WTC11 (cell line): Measurements from ENCODE around the gene RFX8. TPM values are rescaled to one million over a fixed set of nuclear protein-coding genes. Genes with fewer than 3 reads are reported as not detected.

Experiments
- ATAC-seq: fragments of 200-7000 bp; cut with Tn5 transposase; 2 replicates; pipeline ENCODE4 v1.10.0; 2021; ENCODE audit warnings: mild to moderate bottlenecking, moderate library complexity
- CTCF ChIA-PET: fragments of 300-600 bp; sonication (Branson Sonifier 250); formaldehyde crosslinking; loops from one replicate; lab custom pipeline; 2021; ENCODE audit warnings: antibody characterized with exemption; lab: Charles Lee
- POLR2A ChIA-PET: fragments of 350-600 bp; sonication (Branson Sonifier 250); formaldehyde crosslinking; loops from one replicate; lab custom pipeline; 2021; ENCODE audit warnings: antibody characterized with exemption; lab: Charles Lee
- DNase-seq: peaks from one replicate; pipeline ENCODE4 v3.0.0; 2021; ENCODE audit warnings: low spot score
- H3K27ac Mint-ChIP-seq: 2 replicates; pipeline ENCODE4 v1.8.0; 2021; ENCODE audit warnings: mixed read lengths
- H3K27me3 Mint-ChIP-seq: 2 replicates; pipeline ENCODE4 v1.8.0; 2021; ENCODE audit warnings: low read depth, mild to moderate bottlenecking, moderate library complexity, mixed read lengths
- H3K36me3 Mint-ChIP-seq: 2 replicates; pipeline ENCODE4 v1.8.0; 2021; ENCODE audit warnings: mixed read lengths
- H3K4me1 Mint-ChIP-seq: 2 replicates; pipeline ENCODE4 v1.8.0; 2022; ENCODE audit warnings: mixed read lengths
- H3K4me3 Mint-ChIP-seq: 2 replicates; pipeline ENCODE4 v1.8.0; 2021; ENCODE audit warnings: mild to moderate bottlenecking, moderate library complexity, mixed read lengths
- H3K9me3 Mint-ChIP-seq: 2 replicates; pipeline ENCODE4 v1.8.0; 2021; ENCODE audit warnings: mixed read lengths
- ATF1 ChIP-seq: sonication (generic); formaldehyde crosslinking; IDR thresholded peaks from 2 replicates; pipeline ENCODE4 v1.8.1; 2023; ENCODE audit warnings: mild to moderate bottlenecking, moderate library complexity, missing genetic modification reagents
- CBFB ChIP-seq: sonication (generic); formaldehyde crosslinking; IDR thresholded peaks from 2 replicates; pipeline ENCODE4 v1.8.1; 2022; ENCODE audit warnings: mild to moderate bottlenecking, low read depth, missing genetic modification reagents
- ELF4 ChIP-seq: sonication (generic); formaldehyde crosslinking; IDR thresholded peaks from 2 replicates; pipeline ENCODE4 v1.8.1; 2022; ENCODE audit warnings: low read depth, mild to moderate bottlenecking, moderate library complexity, missing genetic modification reagents
- FOXK1 ChIP-seq: sonication (generic); formaldehyde crosslinking; IDR thresholded peaks from 2 replicates; pipeline ENCODE4 v1.8.0; 2022; ENCODE audit warnings: mild to moderate bottlenecking, moderate library complexity, missing genetic modification reagents
- GRHL2 ChIP-seq: fragments of 250-450 bp; sonication (Bioruptor Pico); IDR thresholded peaks from 2 replicates; pipeline ENCODE4 v1.8.0; 2022; ENCODE audit warnings: mild to moderate bottlenecking, moderate library complexity; ENCODE audit not compliant: insufficient replicate concordance, severe bottlenecking
- HMGA2 ChIP-seq: fragments of 250-450 bp; sonication (Bioruptor Pico); IDR thresholded peaks from 2 replicates; pipeline ENCODE4 v1.4.0; 2021; ENCODE audit warnings: mild to moderate bottlenecking, moderate library complexity
- KAT7 ChIP-seq: sonication (generic); formaldehyde crosslinking; IDR thresholded peaks from 2 replicates; pipeline ENCODE4 v1.8.1; 2023; ENCODE audit warnings: missing genetic modification reagents, mild to moderate bottlenecking, borderline replicate concordance
- NFATC4 ChIP-seq: fragments of 250-450 bp; sonication (Bioruptor Pico); IDR thresholded peaks from 2 replicates; pipeline ENCODE4 v1.9.0; 2021; ENCODE audit warnings: mild to moderate bottlenecking
- NFE2L1 ChIP-seq: sonication (generic); formaldehyde crosslinking; IDR thresholded peaks from 2 replicates; pipeline ENCODE4 v1.8.1; 2023; ENCODE audit warnings: missing genetic modification reagents
- NR3C1 ChIP-seq: sonication (generic); formaldehyde crosslinking; conservative IDR thresholded peaks from 2 replicates; pipeline ENCODE4 v1.8.1; 2023; ENCODE audit warnings: low read depth, mild to moderate bottlenecking, missing genetic modification reagents
- SMAD4 ChIP-seq: sonication (generic); formaldehyde crosslinking; IDR thresholded peaks from 2 replicates; pipeline ENCODE4 v1.8.0; 2022; ENCODE audit warnings: mild to moderate bottlenecking, missing genetic modification reagents
- TEAD1 ChIP-seq: sonication (generic); formaldehyde crosslinking; IDR thresholded peaks from 2 replicates; pipeline ENCODE4 v1.8.0; 2022; ENCODE audit warnings: mild to moderate bottlenecking, missing genetic modification reagents
- ZNF138 ChIP-seq: sonication (generic); formaldehyde crosslinking; conservative IDR thresholded peaks from 2 replicates; pipeline ENCODE4 v1.8.1; 2022; ENCODE audit warnings: mild to moderate bottlenecking, moderate library complexity, missing genetic modification reagents
- ZNF232 ChIP-seq: sonication (generic); formaldehyde crosslinking; IDR thresholded peaks from 2 replicates; pipeline ENCODE4 v1.8.0; 2022; ENCODE audit warnings: mild to moderate bottlenecking, missing genetic modification reagents
- total RNA-seq: library from RNA; stranded (reverse); gene quantifications from 3 replicates; pipeline ENCODE4 v1.2.3, GENCODE V29; 2021
- TF ChIP-seq, protein P1 (sequence below): sonication (generic); formaldehyde crosslinking; conservative IDR thresholded peaks from 2 replicates; pipeline ENCODE4 v1.8.1; 2022; ENCODE audit warnings: mild to moderate bottlenecking, missing genetic modification reagents
- TF ChIP-seq, protein P2 (sequence below): sonication (generic); formaldehyde crosslinking; IDR thresholded peaks from 2 replicates; pipeline ENCODE4 v1.8.0; 2022; ENCODE audit warnings: mild to moderate bottlenecking, missing genetic modification reagents
- TF ChIP-seq, protein P3 (sequence below): fragments of 250-450 bp; sonication (Bioruptor Pico); IDR thresholded peaks from 2 replicates; pipeline ENCODE4 v1.9.0; 2021; ENCODE audit warnings: mild to moderate bottlenecking
- TF ChIP-seq, protein P4 (sequence below): sonication (generic); formaldehyde crosslinking; IDR thresholded peaks from 2 replicates; pipeline ENCODE4 v1.8.0; 2023; ENCODE audit warnings: missing genetic modification reagents
- TF ChIP-seq, protein P5 (sequence below): fragments of 250-450 bp; sonication (Bioruptor Pico); conservative IDR thresholded peaks from 2 replicates; pipeline ENCODE4 v1.9.0; 2021; ENCODE audit warnings: mild to moderate bottlenecking
- TF ChIP-seq, protein P6 (sequence below): sonication (generic); formaldehyde crosslinking; IDR thresholded peaks from 2 replicates; pipeline ENCODE4 v1.8.1; 2022; ENCODE audit warnings: low read depth, mild to moderate bottlenecking, moderate library complexity, missing genetic modification reagents, borderline replicate concordance
- TF ChIP-seq, protein P7 (sequence below): sonication (generic); formaldehyde crosslinking; IDR thresholded peaks from 2 replicates; pipeline ENCODE4 v1.8.0; 2023; ENCODE audit warnings: mild to moderate bottlenecking, missing genetic modification reagents
- TF ChIP-seq, protein P8 (sequence below): sonication (generic); formaldehyde crosslinking; IDR thresholded peaks from 2 replicates; pipeline ENCODE4 v1.8.1; 2023; ENCODE audit warnings: mild to moderate bottlenecking, missing genetic modification reagents

Gene RFX8
- total RNA-seq, 1 experiment from 2014 or later, result 0.28 TPM

DNA sequence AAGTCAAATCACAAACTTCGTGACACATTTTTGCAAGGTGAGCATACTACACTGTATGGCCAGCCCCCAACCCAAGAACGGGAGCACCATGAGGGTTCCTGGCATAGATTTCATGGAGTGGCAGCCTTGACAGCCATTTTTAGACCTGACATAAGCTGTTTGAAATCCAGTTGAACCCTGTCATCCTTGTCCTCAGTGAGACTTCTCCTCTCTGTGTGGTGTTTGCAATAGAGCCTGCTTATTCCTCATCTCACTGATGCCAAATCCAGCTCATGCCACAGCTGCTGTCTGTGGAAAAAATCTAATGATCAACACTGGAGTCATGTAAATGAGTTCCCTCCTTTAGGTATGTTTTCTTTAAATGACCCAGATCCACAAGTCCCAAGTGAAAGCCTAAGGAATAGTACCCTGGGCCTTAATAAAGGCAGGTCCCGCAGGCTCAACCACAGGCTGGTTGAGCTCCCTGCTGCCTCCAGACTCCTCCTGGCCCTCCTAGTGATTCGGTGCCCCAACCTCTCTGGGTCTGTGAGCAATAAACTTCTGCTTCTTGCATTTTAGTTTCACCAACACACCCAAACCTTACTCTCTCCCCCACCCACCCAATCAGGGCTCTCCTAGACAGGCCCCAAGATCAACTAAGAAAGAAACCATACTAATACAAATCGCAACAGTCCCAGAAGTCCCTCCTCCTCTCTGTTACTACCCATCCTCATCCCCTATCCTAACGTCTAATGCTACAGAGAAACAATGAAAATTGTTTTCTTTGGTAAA is 79.2 kb downstream of the RFX8 start:
- POLR2A ChIA-PET, result no interaction called here
- no peak for TF ChIP-seq ATF1
- TF ChIP-seq, protein P1, sequence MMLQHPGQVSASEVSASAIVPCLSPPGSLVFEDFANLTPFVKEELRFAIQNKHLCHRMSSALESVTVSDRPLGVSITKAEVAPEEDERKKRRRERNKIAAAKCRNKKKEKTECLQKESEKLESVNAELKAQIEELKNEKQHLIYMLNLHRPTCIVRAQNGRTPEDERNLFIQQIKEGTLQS (CRISPR knock-in tag), result no peak
- Mint-ChIP-seq H3K4me3 (no peak overlapping the region), H3K9me3 (no peaks in the 10 kb centered on the region), H3K36me3 (no peaks in the 10 kb centered on the region), H3K4me1 (peaks cover 23% of the 10 kb centered on the region), H3K27ac (no peak overlapping the region), H3K27me3 (no peaks in the 10 kb centered on the region)
- DNase-seq, result peak; percentile 3
- ATAC-seq, result no peak
- CTCF ChIA-PET, result interaction anchor here (2.5 kb wide), 1 partner anchor 54 kb away, joined by 8 read pairs; no protein-coding TSS in a partner anchor

DNA sequence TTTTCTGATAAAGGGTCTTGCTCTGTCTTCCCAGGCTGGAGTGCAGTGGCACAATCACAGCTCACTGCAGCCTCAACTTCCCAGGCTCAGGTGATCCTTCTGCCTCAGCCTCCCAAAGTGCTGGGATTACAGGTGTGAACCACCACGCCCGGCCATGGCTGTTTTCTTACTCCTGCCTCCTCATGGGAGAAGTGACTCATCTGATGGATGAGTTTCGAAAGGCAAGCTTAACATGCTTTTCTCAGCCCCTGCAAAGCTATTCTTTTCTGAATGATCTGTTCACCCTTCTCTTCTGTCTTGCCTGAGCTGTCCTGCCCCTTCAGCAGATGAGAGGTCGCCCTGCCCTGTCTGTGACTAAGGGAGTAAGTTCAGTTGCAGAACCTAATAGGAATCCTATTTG is 86.7 kb downstream of the RFX8 start:
- TF ChIP-seq, protein P2, sequence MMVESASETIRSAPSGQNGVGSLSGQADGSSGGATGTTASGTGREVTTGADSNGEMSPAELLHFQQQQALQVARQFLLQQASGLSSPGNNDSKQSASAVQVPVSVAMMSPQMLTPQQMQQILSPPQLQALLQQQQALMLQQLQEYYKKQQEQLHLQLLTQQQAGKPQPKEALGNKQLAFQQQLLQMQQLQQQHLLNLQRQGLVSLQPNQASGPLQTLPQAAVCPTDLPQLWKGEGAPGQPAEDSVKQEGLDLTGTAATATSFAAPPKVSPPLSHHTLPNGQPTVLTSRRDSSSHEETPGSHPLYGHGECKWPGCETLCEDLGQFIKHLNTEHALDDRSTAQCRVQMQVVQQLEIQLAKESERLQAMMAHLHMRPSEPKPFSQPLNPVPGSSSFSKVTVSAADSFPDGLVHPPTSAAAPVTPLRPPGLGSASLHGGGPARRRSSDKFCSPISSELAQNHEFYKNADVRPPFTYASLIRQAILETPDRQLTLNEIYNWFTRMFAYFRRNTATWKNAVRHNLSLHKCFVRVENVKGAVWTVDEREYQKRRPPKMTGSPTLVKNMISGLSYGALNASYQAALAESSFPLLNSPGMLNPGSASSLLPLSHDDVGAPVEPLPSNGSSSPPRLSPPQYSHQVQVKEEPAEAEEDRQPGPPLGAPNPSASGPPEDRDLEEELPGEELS (CRISPR knock-in tag), result no peak
- TF ChIP-seq, protein P3, sequence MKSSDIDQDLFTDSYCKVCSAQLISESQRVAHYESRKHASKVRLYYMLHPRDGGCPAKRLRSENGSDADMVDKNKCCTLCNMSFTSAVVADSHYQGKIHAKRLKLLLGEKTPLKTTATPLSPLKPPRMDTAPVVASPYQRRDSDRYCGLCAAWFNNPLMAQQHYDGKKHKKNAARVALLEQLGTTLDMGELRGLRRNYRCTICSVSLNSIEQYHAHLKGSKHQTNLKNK (CRISPR knock-in tag), result no peak
- TF ChIP-seq ZNF138 (no peak), ZNF232 (CRISPR knock-in tag) (no peak), NFATC4 (CRISPR knock-in tag) (no peak), GRHL2 (CRISPR knock-in tag) (no peak), TEAD1 (CRISPR knock-in tag) (no peak), NR3C1 (CRISPR knock-in tag) (no peak), CBFB (CRISPR knock-in tag) (no peak), HMGA2 (CRISPR knock-in tag) (no peak), NFE2L1 (CRISPR knock-in tag) (no peak), ELF4 (CRISPR knock-in tag) (no peak), SMAD4 (CRISPR knock-in tag) (no peak), FOXK1 (CRISPR knock-in tag) (no peak), KAT7 (CRISPR knock-in tag) (no peak)
- TF ChIP-seq, protein P4, sequence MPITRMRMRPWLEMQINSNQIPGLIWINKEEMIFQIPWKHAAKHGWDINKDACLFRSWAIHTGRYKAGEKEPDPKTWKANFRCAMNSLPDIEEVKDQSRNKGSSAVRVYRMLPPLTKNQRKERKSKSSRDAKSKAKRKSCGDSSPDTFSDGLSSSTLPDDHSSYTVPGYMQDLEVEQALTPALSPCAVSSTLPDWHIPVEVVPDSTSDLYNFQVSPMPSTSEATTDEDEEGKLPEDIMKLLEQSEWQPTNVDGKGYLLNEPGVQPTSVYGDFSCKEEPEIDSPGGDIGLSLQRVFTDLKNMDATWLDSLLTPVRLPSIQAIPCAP (CRISPR knock-in tag), result no peak
- TF ChIP-seq, protein P5, sequence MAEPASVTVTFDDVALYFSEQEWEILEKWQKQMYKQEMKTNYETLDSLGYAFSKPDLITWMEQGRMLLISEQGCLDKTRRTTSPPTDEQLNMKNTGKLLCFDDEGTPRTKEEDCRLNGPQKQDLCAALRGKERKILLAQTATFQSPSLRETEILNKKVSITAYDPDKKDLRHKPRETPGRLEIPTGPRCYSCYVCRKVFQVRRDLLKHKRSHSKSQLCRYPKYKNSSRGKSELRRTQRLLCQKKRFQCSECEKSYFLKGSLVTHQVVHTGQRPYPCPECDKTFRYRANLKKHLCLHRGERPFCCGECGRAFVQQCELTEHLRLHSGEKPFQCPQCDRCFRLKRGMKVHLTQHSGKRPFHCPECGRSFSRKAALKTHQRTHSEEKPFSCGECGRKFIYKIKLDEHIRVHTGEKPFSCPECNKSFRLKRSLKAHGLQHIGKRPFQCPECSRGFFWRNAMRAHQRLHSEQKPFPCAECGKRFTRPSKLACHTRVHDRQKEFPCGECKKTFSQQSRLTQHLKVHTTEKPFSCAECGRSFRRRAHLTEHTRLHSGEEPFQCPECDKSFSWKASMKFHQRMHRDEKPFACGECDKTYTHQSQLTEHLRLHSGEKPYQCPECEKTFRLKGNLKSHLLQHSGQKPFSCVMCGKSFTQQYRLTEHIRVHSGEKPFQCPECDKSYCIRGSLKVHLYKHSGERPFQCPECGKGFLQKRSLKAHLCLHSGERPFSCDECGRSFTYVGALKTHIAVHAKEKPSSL (CRISPR knock-in tag), result no peak
- TF ChIP-seq, protein P6, sequence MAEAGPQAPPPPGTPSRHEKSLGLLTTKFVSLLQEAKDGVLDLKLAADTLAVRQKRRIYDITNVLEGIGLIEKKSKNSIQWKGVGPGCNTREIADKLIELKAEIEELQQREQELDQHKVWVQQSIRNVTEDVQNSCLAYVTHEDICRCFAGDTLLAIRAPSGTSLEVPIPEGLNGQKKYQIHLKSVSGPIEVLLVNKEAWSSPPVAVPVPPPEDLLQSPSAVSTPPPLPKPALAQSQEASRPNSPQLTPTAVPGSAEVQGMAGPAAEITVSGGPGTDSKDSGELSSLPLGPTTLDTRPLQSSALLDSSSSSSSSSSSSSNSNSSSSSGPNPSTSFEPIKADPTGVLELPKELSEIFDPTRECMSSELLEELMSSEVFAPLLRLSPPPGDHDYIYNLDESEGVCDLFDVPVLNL (CRISPR knock-in tag), result no peak
- TF ChIP-seq, protein P7, sequence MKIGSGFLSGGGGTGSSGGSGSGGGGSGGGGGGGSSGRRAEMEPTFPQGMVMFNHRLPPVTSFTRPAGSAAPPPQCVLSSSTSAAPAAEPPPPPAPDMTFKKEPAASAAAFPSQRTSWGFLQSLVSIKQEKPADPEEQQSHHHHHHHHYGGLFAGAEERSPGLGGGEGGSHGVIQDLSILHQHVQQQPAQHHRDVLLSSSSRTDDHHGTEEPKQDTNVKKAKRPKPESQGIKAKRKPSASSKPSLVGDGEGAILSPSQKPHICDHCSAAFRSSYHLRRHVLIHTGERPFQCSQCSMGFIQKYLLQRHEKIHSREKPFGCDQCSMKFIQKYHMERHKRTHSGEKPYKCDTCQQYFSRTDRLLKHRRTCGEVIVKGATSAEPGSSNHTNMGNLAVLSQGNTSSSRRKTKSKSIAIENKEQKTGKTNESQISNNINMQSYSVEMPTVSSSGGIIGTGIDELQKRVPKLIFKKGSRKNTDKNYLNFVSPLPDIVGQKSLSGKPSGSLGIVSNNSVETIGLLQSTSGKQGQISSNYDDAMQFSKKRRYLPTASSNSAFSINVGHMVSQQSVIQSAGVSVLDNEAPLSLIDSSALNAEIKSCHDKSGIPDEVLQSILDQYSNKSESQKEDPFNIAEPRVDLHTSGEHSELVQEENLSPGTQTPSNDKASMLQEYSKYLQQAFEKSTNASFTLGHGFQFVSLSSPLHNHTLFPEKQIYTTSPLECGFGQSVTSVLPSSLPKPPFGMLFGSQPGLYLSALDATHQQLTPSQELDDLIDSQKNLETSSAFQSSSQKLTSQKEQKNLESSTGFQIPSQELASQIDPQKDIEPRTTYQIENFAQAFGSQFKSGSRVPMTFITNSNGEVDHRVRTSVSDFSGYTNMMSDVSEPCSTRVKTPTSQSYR, result no peak
- TF ChIP-seq, protein P8, sequence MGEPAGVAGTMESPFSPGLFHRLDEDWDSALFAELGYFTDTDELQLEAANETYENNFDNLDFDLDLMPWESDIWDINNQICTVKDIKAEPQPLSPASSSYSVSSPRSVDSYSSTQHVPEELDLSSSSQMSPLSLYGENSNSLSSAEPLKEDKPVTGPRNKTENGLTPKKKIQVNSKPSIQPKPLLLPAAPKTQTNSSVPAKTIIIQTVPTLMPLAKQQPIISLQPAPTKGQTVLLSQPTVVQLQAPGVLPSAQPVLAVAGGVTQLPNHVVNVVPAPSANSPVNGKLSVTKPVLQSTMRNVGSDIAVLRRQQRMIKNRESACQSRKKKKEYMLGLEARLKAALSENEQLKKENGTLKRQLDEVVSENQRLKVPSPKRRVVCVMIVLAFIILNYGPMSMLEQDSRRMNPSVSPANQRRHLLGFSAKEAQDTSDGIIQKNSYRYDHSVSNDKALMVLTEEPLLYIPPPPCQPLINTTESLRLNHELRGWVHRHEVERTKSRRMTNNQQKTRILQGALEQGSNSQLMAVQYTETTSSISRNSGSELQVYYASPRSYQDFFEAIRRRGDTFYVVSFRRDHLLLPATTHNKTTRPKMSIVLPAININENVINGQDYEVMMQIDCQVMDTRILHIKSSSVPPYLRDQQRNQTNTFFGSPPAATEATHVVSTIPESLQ (CRISPR knock-in tag), result no peak
- POLR2A ChIA-PET, result no interaction called here
- H3K4me3 Mint-ChIP-seq, result peak overlapping the region; percentile 11; the same call in 1 of the 2 replicates
- H3K27ac Mint-ChIP-seq, result no peak overlapping the region
- DNase-seq (peak; percentile 9), ATAC-seq (no peak)
- CTCF ChIA-PET, result interaction anchor here (1.0 to 3.9 kb wide), 12 partner anchors 14 to 80 kb away, joined by 3 to 72 read pairs (median 8); partner anchors contain the start of gene RNF149
- H3K9me3 Mint-ChIP-seq, result no peaks in the 10 kb centered on the region
- H3K36me3 Mint-ChIP-seq, result no peaks in the 10 kb centered on the region
- H3K4me1 Mint-ChIP-seq, result peaks cover 13% of the 10 kb centered on the region
- H3K27me3 Mint-ChIP-seq, result peaks cover 48% of the 10 kb centered on the region
